ENCODE results near the gene ALDOB. TPM values are rescaled to one million over a fixed set of nuclear protein-coding genes. Genes with fewer than 3 reads are reported as not detected.
"Not testable (repeated sequence)": the region's sequence is repeated elsewhere in the genome, so short reads cannot be mapped to it uniquely, and the experiment has no call there.

ALDOB gene
- total RNA-seq, 2 donors from 2014 or later, result not detected

- ATAC-seq (ENCODE audit: insufficient number of reproducible peaks, low FRiP score, low read depth), result no peak
- DNase-seq (ENCODE audit: low spot score), result no peak
- Histone ChIP-seq H3K36me3 (no peaks in the 10 kb centered on the region), H3K27ac (no peak overlapping the region), H3K9me3 (no peaks in the 10 kb centered on the region), H3K4me1 (ENCODE audit: control insufficient read depth in 1 of 2, low read depth in 2 of 2) (peaks cover 9 to 23% of the 10 kb centered on the region in 2 donors), H3K27me3 (replicated peaks; ENCODE audit: insufficient read depth) (no peaks in the 10 kb centered on the region), H3K4me3 (no peak overlapping the region)
- no peak for TF ChIP-seq CTCF (IDR thresholded peaks at IDR 0.05)
Observed at GRCh38 chr9:101394687-101395086, 40.9 kb downstream of the ALDOB start.

GRCh38 chr9:101393135-101393534, 42.4 kb downstream of the ALDOB start:
- Histone ChIP-seq H3K27me3 (replicated peaks; ENCODE audit: insufficient read depth) (no peaks in the 10 kb centered on the region), H3K36me3 (peaks cover 6% of the 10 kb centered on the region), H3K27ac (no peak overlapping the region), H3K9me3 (no peaks in the 10 kb centered on the region), H3K4me1 (ENCODE audit: control insufficient read depth in 1 of 2, low read depth in 2 of 2) (peaks cover 9 to 18% of the 10 kb centered on the region in 2 donors), H3K4me3 (no peak overlapping the region)
- ATAC-seq (ENCODE audit: insufficient number of reproducible peaks, low FRiP score, low read depth) (no peak), DNase-seq (ENCODE audit: low spot score) (no peak)
- TF ChIP-seq CTCF (IDR thresholded peaks at IDR 0.05), result no peak

- no peak overlapping the region for H3K27ac ChIP-seq
- TF ChIP-seq CTCF (IDR thresholded peaks at IDR 0.05), result no peak
- no peaks in the 10 kb centered on the region for H3K27me3 ChIP-seq (replicated peaks; ENCODE audit: insufficient read depth)
- H3K4me3 ChIP-seq, result no peak overlapping the region
- ATAC-seq (ENCODE audit: insufficient number of reproducible peaks, low FRiP score, low read depth) (no peak), DNase-seq (ENCODE audit: low spot score) (no peak)
- peaks cover 12% of the 10 kb centered on the region for H3K9me3 ChIP-seq
- H3K36me3 ChIP-seq, result peaks cover 6% of the 10 kb centered on the region
- H3K4me1 ChIP-seq (ENCODE audit: control insufficient read depth in 1 of 2, low read depth in 2 of 2), result no peaks in the 10 kb centered on the region
Observed at GRCh38 chr9:101388507-101388993, 47.0 kb downstream of the ALDOB start.

GRCh38 chr9:101387871-101388506, 47.6 kb downstream of the ALDOB start:
- no peak for DNase-seq (ENCODE audit: low spot score)
- Histone ChIP-seq H3K4me3 (no peak overlapping the region), H3K4me1 (ENCODE audit: control insufficient read depth in 1 of 2, low read depth in 2 of 2) (no peaks in the 10 kb centered on the region), H3K9me3 (peaks cover 12% of the 10 kb centered on the region), H3K27ac (no peak overlapping the region), H3K27me3 (replicated peaks; ENCODE audit: insufficient read depth) (no peaks in the 10 kb centered on the region), H3K36me3 (peaks cover 6% of the 10 kb centered on the region)
- TF ChIP-seq CTCF (IDR thresholded peaks at IDR 0.05), result peak; percentile 12
- no peak for ATAC-seq (ENCODE audit: insufficient number of reproducible peaks, low FRiP score, low read depth)

GRCh38 chr9:101384873-101385536, 50.6 kb downstream of the ALDOB start, which contains the start of gene BAAT:
BAAT (minus strand) TSS chr9:101385006; CDS start chr9:101371404, 13,602 bp downstream.
- H3K36me3 ChIP-seq; H3K4me1 ChIP-seq (ENCODE audit: control insufficient read depth in 1 of 2, low read depth in 2 of 2); H3K27ac ChIP-seq; H3K27me3 ChIP-seq (replicated peaks; ENCODE audit: insufficient read depth); DNase-seq (ENCODE audit: low spot score); H3K4me3 ChIP-seq; ATAC-seq (ENCODE audit: insufficient number of reproducible peaks, low FRiP score, low read depth): not testable (repeated sequence)
- H3K9me3 ChIP-seq, result peaks cover 12% of the 10 kb centered on the region

Data from thoracic aorta (tissue), 2 donors.